Psoas muscle (tissue), 8 donors: ENCODE results near the gene CENPP. TPM values are rescaled to one million over a fixed set of nuclear protein-coding genes. Genes with fewer than 3 reads are reported as not detected.

ENCODE experiments used
- ATAC-seq, 4 donors: fragments of 200-7000 bp; cut with Tn5 transposase; one replicate each; pipeline ENCODE4 v1.9.1; 2020; ENCODE audit warnings: moderate library complexity in 3 of 4, mild to moderate bottlenecking in 2 of 4
- DNase-seq, 2 donors: peaks; one replicate each; pipeline ENCODE4 v3.0.0-alpha.2; 2020
- H3K27ac ChIP-seq: fragments of 200-600 bp; one replicate; pipeline ENCODE4 v1.8.0; 2022
- H3K27me3 ChIP-seq, 3 donors: fragments of 200-600 bp in 1 of 3; one replicate each; pipeline versions ENCODE4 v1.6.1 to v1.8.0; 2013 to 2022; ENCODE audit warnings: low read length in 2 of 3, mild to moderate bottlenecking in 2 of 3, moderate library complexity in 1 of 3; ENCODE audit not compliant: insufficient read depth in 3 of 3
- H3K36me3 ChIP-seq, 2 donors: fragments of 200-600 bp in 1 of 2; one replicate each; pipeline versions ENCODE4 v1.6.1 to v1.8.0; 2013 to 2022; ENCODE audit warnings: low read depth in 1 of 2, mild to moderate bottlenecking in 1 of 2, moderate library complexity in 1 of 2; ENCODE audit not compliant: insufficient read depth in 1 of 2
- H3K4me1 ChIP-seq: fragments of 200-600 bp; one replicate; pipeline ENCODE4 v1.8.0; 2022
- H3K4me3 ChIP-seq: fragments of 200-600 bp; one replicate; pipeline ENCODE4 v1.8.0; 2022; ENCODE audit warnings: mild to moderate bottlenecking
- H3K9me3 ChIP-seq: fragments of 200-600 bp; one replicate; pipeline ENCODE4 v1.8.0; 2022
- WGBS, 3 donors: extraction: QIAGEN DNeasy Blood & Tissue Kit; methylation state at CpG; one replicate each; pipeline versions ENCODE4 v1.1.6 to v1.1.7; 2013; 5-methylcytosine and 5-hydroxymethylcytosine counted together
- intact Hi-C, 2 donors: fragments of 100-400 bp; cut with DNase I; formaldehyde crosslinking; loops; one replicate each; pipeline versions ENCODE4 v1.11.0 to v1.14.2; 2022
- polyA plus RNA-seq, 3 donors: library from polyadenylated mRNA; stranded (reverse); fragments of 200-250 nt; gene quantifications; one replicate each; pipeline ENCODE4 v1.2.3, GENCODE V29; 2013
- total RNA-seq, 4 donors: library from RNA; stranded (reverse); fragmentation: NEBNext Ultra II Directional in 2 of 4; extraction: Animal tissue kit (Norgen Biotek cat#: 25700) in 2 of 4; gene quantifications; one replicate each; pipeline versions ENCODE4 v1.2.1 to v1.2.4, GENCODE V29; 2021 to 2023
- TF ChIP-seq, protein P1 (sequence below): fragments of 200-600 bp; IDR thresholded peaks from one replicate; pipeline ENCODE4 v1.8.0; 2022; ENCODE audit warnings: antibody characterized with exemption
- donor health status: healthy with polysubstance abuse.
- donor health status: DM: no; HTN: no; CAD: no; lungs with moderate emphysema.
- donor health status: Bipolar disorder and iron deficiency.
- donor health status: healthy.
- donor health status: DM: yes; HTN: yes; CAD: no.
- donor health status: DM: no; HTN: no; CAD: no.
- donor health status: DM: no; HTN: no; CAD: no.
- donor health status: DM: yes; HTN: yes; CAD: no.

The CENPP gene
- total and polyA plus RNA-seq, 7 donors, result 1.8 to 15.7 (median 6.4) TPM

DNA sequence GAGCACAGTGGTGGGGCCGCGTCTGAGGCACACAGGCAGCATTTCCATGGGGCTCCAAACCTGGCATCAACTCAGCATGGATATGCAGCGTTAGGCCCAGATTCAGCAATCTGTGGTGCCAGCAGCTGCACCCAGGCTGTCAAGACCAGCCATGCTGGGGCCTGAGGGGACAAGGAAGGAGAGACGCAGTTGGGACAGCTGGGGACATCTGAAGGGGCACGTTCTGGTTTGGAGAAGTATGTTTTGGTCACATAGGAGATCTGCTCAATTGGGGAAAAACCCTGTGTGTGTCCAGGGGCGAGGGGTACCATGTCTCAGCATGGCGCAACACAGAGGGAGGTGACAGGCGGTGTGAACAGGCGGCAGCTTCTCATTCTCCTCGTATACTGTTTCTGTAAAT lies 276.7 kb downstream of the CENPP start:
- DNase-seq, result no peak
- no peak overlapping the region for H3K4me3 ChIP-seq

DNA sequence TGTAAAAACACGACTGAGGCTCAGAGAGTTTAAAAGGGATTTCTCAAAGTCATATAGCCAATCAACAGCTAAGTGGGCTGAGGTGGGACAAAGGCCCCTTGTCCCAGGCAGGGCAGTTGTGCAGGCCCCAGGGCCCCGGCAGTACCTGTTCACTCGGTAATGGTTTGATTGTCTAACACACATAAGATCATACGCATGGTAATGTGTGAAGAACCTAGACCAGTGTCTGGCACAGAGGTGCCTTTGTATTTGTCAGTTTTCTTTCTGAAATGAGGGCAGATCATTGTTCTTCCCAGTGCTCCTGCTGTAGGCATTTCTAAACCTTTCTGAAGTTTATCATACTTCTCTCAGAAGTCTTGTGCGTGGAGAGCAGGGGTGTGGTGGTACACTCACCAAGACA lies 277.3 kb downstream of the CENPP start:
- Histone ChIP-seq H3K27ac (no peak overlapping the region), H3K27me3 (no peaks in the 10 kb centered on the region), H3K4me1 (peaks cover 5% of the 10 kb centered on the region), H3K4me3 (no peak overlapping the region), H3K9me3 (peaks cover 17% of the 10 kb centered on the region), H3K36me3 (no peaks in the 10 kb centered on the region)
- 75 to 82% (median 81%) methylated on average over 5 of the region's 5 CpGs for WGBS, 3 donors
- ATAC-seq (no peak), DNase-seq (no peak)
- intact Hi-C loops, result no loop called here
- TF ChIP-seq, protein P1, sequence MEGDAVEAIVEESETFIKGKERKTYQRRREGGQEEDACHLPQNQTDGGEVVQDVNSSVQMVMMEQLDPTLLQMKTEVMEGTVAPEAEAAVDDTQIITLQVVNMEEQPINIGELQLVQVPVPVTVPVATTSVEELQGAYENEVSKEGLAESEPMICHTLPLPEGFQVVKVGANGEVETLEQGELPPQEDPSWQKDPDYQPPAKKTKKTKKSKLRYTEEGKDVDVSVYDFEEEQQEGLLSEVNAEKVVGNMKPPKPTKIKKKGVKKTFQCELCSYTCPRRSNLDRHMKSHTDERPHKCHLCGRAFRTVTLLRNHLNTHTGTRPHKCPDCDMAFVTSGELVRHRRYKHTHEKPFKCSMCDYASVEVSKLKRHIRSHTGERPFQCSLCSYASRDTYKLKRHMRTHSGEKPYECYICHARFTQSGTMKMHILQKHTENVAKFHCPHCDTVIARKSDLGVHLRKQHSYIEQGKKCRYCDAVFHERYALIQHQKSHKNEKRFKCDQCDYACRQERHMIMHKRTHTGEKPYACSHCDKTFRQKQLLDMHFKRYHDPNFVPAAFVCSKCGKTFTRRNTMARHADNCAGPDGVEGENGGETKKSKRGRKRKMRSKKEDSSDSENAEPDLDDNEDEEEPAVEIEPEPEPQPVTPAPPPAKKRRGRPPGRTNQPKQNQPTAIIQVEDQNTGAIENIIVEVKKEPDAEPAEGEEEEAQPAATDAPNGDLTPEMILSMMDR, result no peak

More for the DNA sequence above, 276.7 kb downstream of the CENPP start:
- ATAC-seq, result no peak
- Histone ChIP-seq H3K4me1 (peaks cover 5% of the 10 kb centered on the region), H3K36me3 (no peaks in the 10 kb centered on the region), H3K27me3 (no peaks in the 10 kb centered on the region), H3K9me3 (peaks cover 17% of the 10 kb centered on the region), H3K27ac (no peak overlapping the region)
- intact Hi-C loops, result no loop called here
- WGBS, 3 donors, result 59 to 71% (median 61%) methylated on average over 10 of the region's 10 CpGs
- TF ChIP-seq, protein P1, result no peak

DNA sequence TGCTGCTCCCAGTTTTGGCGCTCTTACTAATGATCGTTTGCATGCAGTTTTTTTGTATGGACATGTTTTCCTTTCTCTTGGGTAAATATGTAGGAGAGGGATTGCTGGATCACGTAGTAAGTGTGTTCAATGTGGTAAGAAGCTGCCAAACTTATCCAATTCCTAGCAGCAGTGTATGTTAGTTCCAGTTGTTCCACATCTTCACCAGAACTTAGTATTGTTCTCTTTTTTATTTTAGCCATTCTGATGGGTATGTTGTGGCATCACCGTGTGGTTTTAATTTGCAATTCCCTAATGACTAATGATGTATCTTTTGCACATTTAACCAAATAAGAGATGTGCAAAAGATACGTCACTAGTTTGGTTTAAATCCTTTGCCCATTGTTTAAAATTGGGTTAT lies 278.2 kb downstream of the CENPP start:
- Histone ChIP-seq H3K27ac (no peak overlapping the region), H3K9me3 (peaks cover 17% of the 10 kb centered on the region), H3K4me1 (no peaks in the 10 kb centered on the region), H3K27me3 (no peaks in the 10 kb centered on the region), H3K4me3 (no peak overlapping the region), H3K36me3 (no peaks in the 10 kb centered on the region)
- intact Hi-C loops, result no loop called here
- TF ChIP-seq, protein P1, result no peak
- no peak for ATAC-seq
- DNase-seq, result no peak
- 80 to 94% (median 90%) methylated on average over 5 of the region's 5 CpGs for WGBS, 3 donors

DNA sequence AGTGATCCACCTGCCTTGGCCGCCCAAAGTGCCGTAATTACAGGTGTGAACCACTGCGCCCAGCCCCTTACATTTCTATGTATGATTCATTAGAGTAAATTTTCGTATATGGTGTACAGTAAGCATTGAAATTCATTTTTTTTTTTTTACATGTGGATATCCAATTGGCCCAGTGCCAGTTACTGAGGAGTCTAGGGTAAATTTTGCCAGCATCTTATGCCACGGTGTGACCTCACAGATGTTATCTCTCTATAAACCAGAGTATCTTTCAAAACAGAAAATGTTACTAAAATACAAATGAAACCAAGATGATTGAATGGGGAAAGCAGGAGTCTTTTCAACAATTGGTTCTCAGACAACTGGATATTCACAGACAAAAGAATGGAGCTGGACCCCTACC lies 279.5 kb downstream of the CENPP start:
- H3K4me1 ChIP-seq, result no peaks in the 10 kb centered on the region
- no peak for ATAC-seq
- no peak overlapping the region for H3K27ac ChIP-seq
- no peaks in the 10 kb centered on the region for H3K36me3 ChIP-seq
- intact Hi-C loops, result no loop called here
- no peak for DNase-seq
- H3K4me3 ChIP-seq, result no peak overlapping the region
- peaks cover 17% of the 10 kb centered on the region for H3K9me3 ChIP-seq
- TF ChIP-seq, protein P1, result no peak
- WGBS, 3 donors, result 77 to 87% (median 86%) methylated on average over 5 of the region's 5 CpGs
- H3K27me3 ChIP-seq, result no peaks in the 10 kb centered on the region

DNA sequence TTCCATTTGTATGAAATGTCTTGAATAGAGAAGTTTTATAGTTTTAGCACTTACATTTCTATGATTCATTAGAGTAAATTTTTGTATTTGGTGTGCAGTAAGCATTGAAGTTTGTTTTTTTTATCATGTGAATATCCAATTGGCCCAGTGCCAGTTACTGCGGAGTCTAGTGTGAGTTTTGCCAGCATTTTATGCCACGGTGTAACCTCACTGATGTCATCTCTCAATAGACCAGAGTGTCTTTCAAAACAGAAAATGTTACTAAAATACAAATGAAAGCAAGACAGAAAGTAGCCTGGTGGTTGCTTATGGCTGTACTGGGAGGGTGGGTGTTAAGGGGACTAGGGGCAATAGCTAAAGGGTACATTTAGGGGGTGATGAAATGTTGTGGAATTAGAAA lies 281.3 kb downstream of the CENPP start:
- TF ChIP-seq, protein P1, result no peak
- DNase-seq, result no peak
- H3K4me3 ChIP-seq, result no peak overlapping the region
- peaks cover 17% of the 10 kb centered on the region for H3K9me3 ChIP-seq
- no peaks in the 10 kb centered on the region for H3K4me1 ChIP-seq
- H3K36me3 ChIP-seq, result peaks cover 0 to 15% of the 10 kb centered on the region in 2 donors
- ATAC-seq, result no peak
- intact Hi-C loops, result no loop called here
- H3K27me3 ChIP-seq, result no peaks in the 10 kb centered on the region
- H3K27ac ChIP-seq, result no peak overlapping the region
- WGBS, 3 donors, result 2 to 11% (median 4%) methylated on average over 2 of the region's 2 CpGs
